Measurements from ENCODE around the gene KIF6. TPM values are rescaled to one million over a fixed set of nuclear protein-coding genes. Genes with fewer than 3 reads are reported as not detected.

Gene KIF6
- total RNA-seq, 1 experiment from 2014 or later = not detected

- Histone ChIP-seq H3K9me3 (ENCODE audit: control insufficient read depth in 1 of 2, insufficient read depth in 1 of 2, low read depth in 1 of 2, low read length in 2 of 2) (no peaks in the 10 kb centered on the region), H3K27ac (ENCODE audit: low read depth, low read length) (no peak overlapping the region), H3K36me3 (ENCODE audit: control insufficient read depth in 1 of 2, insufficient read depth in 2 of 2, low read length in 2 of 2) (no peaks in the 10 kb centered on the region), H4K20me1 (ENCODE audit: insufficient read depth) (no peaks in the 10 kb centered on the region), H3K9ac (ENCODE audit: low read length) (no peak overlapping the region), H2AFZ (ENCODE audit: low read depth, low read length, poor library complexity, severe bottlenecking) (no peak overlapping the region), H3K4me3 (replicated peaks in 1 of 2; ENCODE audit: low read depth in 1 of 2, low read length in 2 of 2) (no peak overlapping the region), H3K9me2 (ENCODE audit: insufficient read depth) (no peaks in the 10 kb centered on the region), H3K79me2 (ENCODE audit: insufficient read depth, low read length) (no peaks in the 10 kb centered on the region), H3K27me3 (ENCODE audit: insufficient read depth, low read length) (peaks cover 32% of the 10 kb centered on the region), H3K4me1 (ENCODE audit: control insufficient read depth in 1 of 2, insufficient read depth in 2 of 2, low read length in 2 of 2) (no peaks in the 10 kb centered on the region), H3K4me2 (ENCODE audit: low read length) (no peak overlapping the region)
- DNase-seq (ENCODE audit: low read depth, low spot score) (no peak), ATAC-seq (no peak)
- ChIA-PET RAD21 (ENCODE audit: low non-redundant PET in 1 of 2, low total read pairs in 2 of 2, uncharacterized antibody in 2 of 2, unreplicated experiment in 2 of 2) (no interaction called here), CTCF (no interaction called here), POLR2A (no interaction called here)
- no TSS peak for BruUV-seq (replicated peaks)
- TF ChIP-seq SIN3A (IDR thresholded peaks at IDR 0.05; ENCODE audit: low read depth) (no peak), YY1 (IDR thresholded peaks at IDR 0.05; ENCODE audit: extremely low read depth, insufficient replicate concordance, low read depth, low read length) (no peak), ZFX (IDR thresholded peaks at IDR 0.05) (no peak), CBX3 (IDR thresholded peaks at IDR 0.05; ENCODE audit: low read depth) (no peak), FOSL1 (IDR thresholded peaks at IDR 0.05; ENCODE audit: low read depth) (no peak), ATF3 (IDR thresholded peaks at IDR 0.05) (no peak), POLR2AphosphoS5 (IDR thresholded peaks at IDR 0.05; ENCODE audit: low read depth, low read length) (no peak), RAD21 (IDR thresholded peaks at IDR 0.05; ENCODE audit: low read depth) (no peak), CTCF (IDR thresholded peaks at IDR 0.05 in 2 of 3, conservative IDR thresholded peaks at IDR 0.05 in 1 of 3; ENCODE audit: borderline replicate concordance in 1 of 3, insufficient read depth in 1 of 3, low read depth in 2 of 3, low read length in 2 of 3) (no peak)
- intact Hi-C loops (cut with micrococcal nuclease) = no loop called here
Measured at GRCh38 chr6:39695447-39695846, 29.8 kb downstream of the KIF6 start.

GRCh38 chr6:39693206-39693605 lies 32.0 kb downstream of the KIF6 start:
- intact Hi-C loops (cut with micrococcal nuclease) = no loop called here
- no peak overlapping the region for H3K4me3 ChIP-seq (replicated peaks in 1 of 2; ENCODE audit: low read depth in 1 of 2, low read length in 2 of 2)
- TF ChIP-seq MAX (IDR thresholded peaks at IDR 0.05) = no peak
- TF ChIP-seq ZNF274 (IDR thresholded peaks at IDR 0.05; ENCODE audit: low read depth, low read length) = no peak
- no peak for TF ChIP-seq ZBTB33 (IDR thresholded peaks at IDR 0.05; ENCODE audit: extremely low read depth, insufficient replicate concordance, low read length)
- TF ChIP-seq SIN3A (IDR thresholded peaks at IDR 0.05; ENCODE audit: low read depth) = no peak
- TF ChIP-seq JUND (IDR thresholded peaks at IDR 0.05) = no peak
- TF ChIP-seq SRF (IDR thresholded peaks at IDR 0.05; ENCODE audit: low read depth) = no peak
- TF ChIP-seq POLR2A (IDR thresholded peaks at IDR 0.05; ENCODE audit: borderline replicate concordance, extremely low read depth, insufficient read depth, insufficient read length) = no peak
- no peak for TF ChIP-seq EZH2phosphoT487 (IDR thresholded peaks at IDR 0.05; ENCODE audit: borderline replicate concordance)
- ChIA-PET RAD21 (ENCODE audit: low non-redundant PET in 1 of 2, low total read pairs in 2 of 2, uncharacterized antibody in 2 of 2, unreplicated experiment in 2 of 2) (no interaction called here), POLR2A (no interaction called here), CTCF (no interaction called here)
- H3K4me1 ChIP-seq (ENCODE audit: control insufficient read depth in 1 of 2, insufficient read depth in 2 of 2, low read length in 2 of 2) = no peaks in the 10 kb centered on the region
- no peaks in the 10 kb centered on the region for H3K79me2 ChIP-seq (ENCODE audit: insufficient read depth, low read length)
- no peaks in the 10 kb centered on the region for H3K9me2 ChIP-seq (ENCODE audit: insufficient read depth)
- no peaks in the 10 kb centered on the region for H3K9me3 ChIP-seq (ENCODE audit: control insufficient read depth in 1 of 2, insufficient read depth in 1 of 2, low read depth in 1 of 2, low read length in 2 of 2)
- DNase-seq (ENCODE audit: low read depth, low spot score) (no peak), ATAC-seq (no peak)
- H3K4me2 ChIP-seq (ENCODE audit: low read length) = no peak overlapping the region
- peaks cover 29% of the 10 kb centered on the region for H3K27me3 ChIP-seq (ENCODE audit: insufficient read depth, low read length)
- H3K27ac ChIP-seq (ENCODE audit: low read depth, low read length) = no peak overlapping the region
- no peaks in the 10 kb centered on the region for H4K20me1 ChIP-seq (ENCODE audit: insufficient read depth)
- no peak overlapping the region for H3K9ac ChIP-seq (ENCODE audit: low read length)
- BruUV-seq (replicated peaks) = no TSS peak
- no peaks in the 10 kb centered on the region for H3K36me3 ChIP-seq (ENCODE audit: control insufficient read depth in 1 of 2, insufficient read depth in 2 of 2, low read length in 2 of 2)
- H2AFZ ChIP-seq (ENCODE audit: low read depth, low read length, poor library complexity, severe bottlenecking) = no peak overlapping the region
